HL-60 (cell line): ENCODE data around the gene HECW1.

Experiments
- CTCF ChIP-seq: IDR thresholded peaks from one replicate; pipeline ENCODE4 v1.5.1; 2011; ENCODE audit warnings: low read length, control low read depth, inconsistent platforms; ENCODE audit not compliant: insufficient read depth
- GABPA ChIP-seq: IDR thresholded peaks from 2 replicates; pipeline ENCODE4 v1.6.1; 2012; ENCODE audit warnings: low read depth
- POLR2AphosphoS5 ChIP-seq: IDR thresholded peaks from 2 replicates; pipeline ENCODE4 v1.6.1; 2012; ENCODE audit warnings: low read depth
- SPI1 ChIP-seq: IDR thresholded peaks from 2 replicates; pipeline ENCODE4 v1.6.1; 2012; ENCODE audit warnings: low read depth, mild to moderate bottlenecking, borderline replicate concordance
- TF ChIP-seq, protein P1 (sequence below): IDR thresholded peaks from 2 replicates; pipeline ENCODE4 v1.6.1; 2012; ENCODE audit warnings: low read depth; ENCODE audit not compliant: insufficient replicate concordance

GRCh38 chr7:43108255-43109011 lies 4.0 kb upstream of the HECW1 start:
- TF ChIP-seq SPI1 (no peak), CTCF (peak; percentile 76), POLR2AphosphoS5 (no peak), GABPA (no peak)
- TF ChIP-seq, protein P1, sequence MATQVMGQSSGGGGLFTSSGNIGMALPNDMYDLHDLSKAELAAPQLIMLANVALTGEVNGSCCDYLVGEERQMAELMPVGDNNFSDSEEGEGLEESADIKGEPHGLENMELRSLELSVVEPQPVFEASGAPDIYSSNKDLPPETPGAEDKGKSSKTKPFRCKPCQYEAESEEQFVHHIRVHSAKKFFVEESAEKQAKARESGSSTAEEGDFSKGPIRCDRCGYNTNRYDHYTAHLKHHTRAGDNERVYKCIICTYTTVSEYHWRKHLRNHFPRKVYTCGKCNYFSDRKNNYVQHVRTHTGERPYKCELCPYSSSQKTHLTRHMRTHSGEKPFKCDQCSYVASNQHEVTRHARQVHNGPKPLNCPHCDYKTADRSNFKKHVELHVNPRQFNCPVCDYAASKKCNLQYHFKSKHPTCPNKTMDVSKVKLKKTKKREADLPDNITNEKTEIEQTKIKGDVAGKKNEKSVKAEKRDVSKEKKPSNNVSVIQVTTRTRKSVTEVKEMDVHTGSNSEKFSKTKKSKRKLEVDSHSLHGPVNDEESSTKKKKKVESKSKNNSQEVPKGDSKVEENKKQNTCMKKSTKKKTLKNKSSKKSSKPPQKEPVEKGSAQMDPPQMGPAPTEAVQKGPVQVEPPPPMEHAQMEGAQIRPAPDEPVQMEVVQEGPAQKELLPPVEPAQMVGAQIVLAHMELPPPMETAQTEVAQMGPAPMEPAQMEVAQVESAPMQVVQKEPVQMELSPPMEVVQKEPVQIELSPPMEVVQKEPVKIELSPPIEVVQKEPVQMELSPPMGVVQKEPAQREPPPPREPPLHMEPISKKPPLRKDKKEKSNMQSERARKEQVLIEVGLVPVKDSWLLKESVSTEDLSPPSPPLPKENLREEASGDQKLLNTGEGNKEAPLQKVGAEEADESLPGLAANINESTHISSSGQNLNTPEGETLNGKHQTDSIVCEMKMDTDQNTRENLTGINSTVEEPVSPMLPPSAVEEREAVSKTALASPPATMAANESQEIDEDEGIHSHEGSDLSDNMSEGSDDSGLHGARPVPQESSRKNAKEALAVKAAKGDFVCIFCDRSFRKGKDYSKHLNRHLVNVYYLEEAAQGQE = no peak
